RWPE1 (cell line): ENCODE results near the gene DDX47.
A peak's percentile ranks its signal among the peaks of the same experiment; 100 is the strongest.
"Not testable (repeated sequence)": the region's sequence is repeated elsewhere in the genome, so short reads cannot be mapped to it uniquely, and the experiment has no call there.

Experiments
- CTCF ChIA-PET: fragments of 350-600 bp; sonication (Branson Sonifier 250); formaldehyde crosslinking; extraction: SDS; loops from one replicate; lab custom pipeline; 2021; lab: Yijun Ruan, JAX
- POLR2A ChIA-PET: fragments of 400-600 bp; formaldehyde crosslinking; extraction: SDS; loops from one replicate; lab custom pipeline; 2020; ENCODE audit warnings: antibody characterized with exemption; ENCODE audit not compliant: low non-redundant PET; lab: Yijun Ruan, JAX
- DNase-seq: peaks from one replicate; pipeline ENCODE4 v3.0.0; 2012; ENCODE audit warnings: low spot score
- H3K27ac ChIP-seq: fragments of 450-650 bp; 2 replicates; pipeline ENCODE4 v1.5.1; 2017
- TF ChIP-seq, protein P1 (sequence below): fragments of 450-650 bp; conservative IDR thresholded peaks from 2 replicates; pipeline ENCODE4 v1.5.1; 2017; ENCODE audit warnings: low read depth, mild to moderate bottlenecking

DDX47 gene

DNA sequence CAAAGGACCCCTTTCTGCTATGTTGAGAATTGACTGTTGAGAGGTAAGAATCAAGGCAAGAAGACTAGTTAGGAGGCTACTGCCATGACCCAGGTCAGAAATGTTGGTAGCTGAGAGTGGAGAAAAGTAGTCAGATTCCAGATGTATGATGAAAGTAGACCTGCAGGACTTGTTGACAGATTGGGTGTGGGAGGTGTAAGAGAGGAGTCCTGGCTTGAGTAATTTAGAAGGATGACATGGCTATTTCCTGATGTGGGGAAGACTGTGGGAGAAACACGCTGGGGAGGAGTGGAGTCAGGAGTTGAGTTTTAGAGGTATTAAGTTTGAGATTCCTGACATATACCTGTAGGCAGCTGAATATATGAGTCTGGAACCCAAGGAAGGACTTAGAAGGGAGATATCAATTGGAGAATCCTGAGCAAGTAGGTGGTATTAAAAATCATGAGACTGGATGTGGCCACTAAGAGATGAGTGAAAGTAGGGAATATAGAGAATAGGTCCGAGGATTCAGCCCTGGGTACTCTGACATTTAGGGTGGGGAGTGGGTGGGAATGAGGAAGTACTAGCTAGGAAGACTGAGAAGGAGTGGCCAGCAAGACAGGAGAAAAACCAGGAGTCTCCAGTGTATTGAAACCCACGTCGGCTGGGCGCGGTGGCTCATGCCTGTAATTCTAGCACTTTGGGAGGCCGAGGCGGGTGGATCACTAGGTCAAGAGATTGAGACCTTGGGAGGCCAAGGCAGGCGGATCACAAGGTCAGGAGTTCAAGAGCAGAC is 12.6 kb upstream of the DDX47 start:
- peak; percentile 53 for DNase-seq
- H3K27ac ChIP-seq: peak overlapping the region; percentile 42; the same call in 1 of the 2 replicates
- CTCF ChIA-PET: no interaction called here
- POLR2A ChIA-PET: interaction anchor here (0.5 kb wide), 1 partner anchor 20 kb away, joined by 3 read pairs; no protein-coding TSS in a partner anchor
- TF ChIP-seq, protein P1, sequence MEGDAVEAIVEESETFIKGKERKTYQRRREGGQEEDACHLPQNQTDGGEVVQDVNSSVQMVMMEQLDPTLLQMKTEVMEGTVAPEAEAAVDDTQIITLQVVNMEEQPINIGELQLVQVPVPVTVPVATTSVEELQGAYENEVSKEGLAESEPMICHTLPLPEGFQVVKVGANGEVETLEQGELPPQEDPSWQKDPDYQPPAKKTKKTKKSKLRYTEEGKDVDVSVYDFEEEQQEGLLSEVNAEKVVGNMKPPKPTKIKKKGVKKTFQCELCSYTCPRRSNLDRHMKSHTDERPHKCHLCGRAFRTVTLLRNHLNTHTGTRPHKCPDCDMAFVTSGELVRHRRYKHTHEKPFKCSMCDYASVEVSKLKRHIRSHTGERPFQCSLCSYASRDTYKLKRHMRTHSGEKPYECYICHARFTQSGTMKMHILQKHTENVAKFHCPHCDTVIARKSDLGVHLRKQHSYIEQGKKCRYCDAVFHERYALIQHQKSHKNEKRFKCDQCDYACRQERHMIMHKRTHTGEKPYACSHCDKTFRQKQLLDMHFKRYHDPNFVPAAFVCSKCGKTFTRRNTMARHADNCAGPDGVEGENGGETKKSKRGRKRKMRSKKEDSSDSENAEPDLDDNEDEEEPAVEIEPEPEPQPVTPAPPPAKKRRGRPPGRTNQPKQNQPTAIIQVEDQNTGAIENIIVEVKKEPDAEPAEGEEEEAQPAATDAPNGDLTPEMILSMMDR: no peak

DNA sequence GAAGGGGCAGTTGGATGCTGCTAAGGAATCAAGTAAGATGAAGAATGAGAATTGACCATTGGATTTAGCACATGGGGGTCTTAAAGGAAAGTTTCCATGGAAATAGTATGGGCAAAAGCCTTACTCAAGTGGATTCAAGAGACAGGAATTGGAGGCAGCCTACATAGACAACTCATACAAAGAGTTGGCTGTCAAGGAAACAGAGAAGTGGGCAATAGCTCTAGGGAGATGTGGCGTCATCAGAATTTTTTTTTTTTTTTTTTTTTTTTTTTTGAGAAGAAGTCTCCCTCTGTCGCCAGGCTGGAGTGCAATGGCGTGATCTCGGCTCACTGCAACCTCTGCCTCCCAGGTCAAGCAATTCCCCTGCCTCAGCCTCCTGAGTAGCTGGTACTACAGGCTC is 11.5 kb upstream of the DDX47 start:
- H3K27ac ChIP-seq: peak overlapping the region; percentile 94
- CTCF ChIA-PET: interaction anchor here (0.6 kb wide), 1 partner anchor 81 kb away, joined by 3 read pairs; no protein-coding TSS in a partner anchor
- POLR2A ChIA-PET, DNase-seq: not testable (repeated sequence)

DNA sequence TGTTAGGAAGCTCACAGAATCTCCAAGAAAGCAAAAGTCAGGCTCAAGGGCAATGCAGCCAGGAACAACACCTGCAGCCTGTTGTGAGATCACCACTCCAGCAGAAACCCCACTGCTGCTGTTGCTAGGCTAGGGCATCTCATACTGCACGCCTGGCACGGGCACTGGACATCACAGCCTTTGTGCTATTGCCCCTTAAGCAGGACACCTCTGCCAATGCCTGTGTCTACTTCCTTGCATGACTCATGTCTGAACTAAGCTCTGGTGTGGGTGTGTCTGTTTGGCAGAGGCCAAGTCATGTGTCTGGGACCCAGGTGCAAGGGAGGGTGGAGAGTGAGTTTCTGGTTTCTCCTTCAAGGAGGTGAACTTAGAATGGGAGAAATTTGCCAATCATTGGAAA is 10.0 kb upstream of the DDX47 start:
- ChIA-PET CTCF (interaction anchor here (0.5 to 0.7 kb wide), 4 partner anchors 26 to 762 kb away, joined by 5 to 9 read pairs (median 8); no protein-coding TSS in a partner anchor), POLR2A (interaction anchor here (0.6 to 1.3 kb wide), 5 partner anchors 9 to 94 kb away, joined by 3 to 6 read pairs (median 3); partner anchors contain the start of gene GPRC5A)
- DNase-seq: peak; percentile 97
- TF ChIP-seq, protein P1: no peak
- H3K27ac ChIP-seq: peak overlapping the region; percentile 94

DNA sequence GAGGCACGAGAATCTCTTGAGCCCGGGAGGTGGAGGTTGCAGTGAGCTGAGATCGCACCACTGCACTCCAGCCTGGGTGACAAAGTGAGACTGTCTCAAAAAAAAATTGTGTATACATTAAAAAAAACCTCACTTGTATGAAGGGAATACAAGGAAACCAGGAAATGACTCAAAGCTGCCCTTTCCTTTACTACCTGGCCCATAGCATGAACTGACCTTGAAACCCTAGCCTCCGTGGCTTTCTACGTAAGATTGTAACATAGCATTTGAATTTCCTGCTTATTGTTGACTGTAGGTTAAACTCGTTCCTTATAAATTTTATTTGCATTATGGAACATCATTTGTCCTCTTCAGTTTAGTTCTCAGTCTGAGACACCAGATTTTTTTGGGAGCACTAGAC is 9.1 kb upstream of the DDX47 start:
- TF ChIP-seq, protein P1: no peak
- peak overlapping the region; percentile 94 for H3K27ac ChIP-seq
- ChIA-PET CTCF (interaction anchor here (0.6 to 0.7 kb wide), 2 partner anchors 12 to 177 kb away, joined by 3 to 4 read pairs; no protein-coding TSS in a partner anchor), POLR2A (interaction anchor here (0.6 to 1.3 kb wide), 5 partner anchors 31 to 277 kb away, joined by 3 to 6 read pairs (median 4); partner anchors contain the start of gene GPRC5A)
- DNase-seq: peak; percentile 71

DNA sequence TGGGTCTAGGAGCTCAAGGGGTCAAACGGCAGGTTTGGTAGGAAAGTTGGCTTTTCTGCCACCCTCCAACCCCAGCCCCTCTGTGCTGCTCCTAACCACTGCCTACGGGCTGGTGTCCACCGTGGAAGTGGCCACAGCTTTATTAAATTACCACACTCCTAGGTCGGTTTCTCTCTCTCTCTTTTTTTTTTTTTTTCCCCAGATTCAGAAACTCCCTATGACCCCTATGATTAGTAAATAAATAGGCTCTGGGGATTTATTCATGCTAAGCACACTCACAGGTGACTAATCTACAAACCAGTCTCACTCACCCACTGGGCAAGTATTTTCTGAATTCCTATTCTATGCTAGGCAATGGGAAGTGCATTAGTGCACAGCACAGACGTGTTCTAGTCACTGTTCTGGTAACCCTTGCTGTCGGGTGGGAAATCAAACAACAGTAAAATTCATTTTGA is 8.7 kb upstream of the DDX47 start:
- CTCF ChIA-PET: interaction anchor here (0.6 to 0.7 kb wide), 2 partner anchors 11 to 176 kb away, joined by 3 to 4 read pairs; no protein-coding TSS in a partner anchor
- peak; percentile 96 for DNase-seq
- peak overlapping the region; percentile 94 for H3K27ac ChIP-seq
- POLR2A ChIA-PET: interaction anchor here (0.6 to 1.3 kb wide), 4 partner anchors 30 to 276 kb away, joined by 3 to 6 read pairs (median 4); no protein-coding TSS in a partner anchor
- TF ChIP-seq, protein P1: no peak

DNA sequence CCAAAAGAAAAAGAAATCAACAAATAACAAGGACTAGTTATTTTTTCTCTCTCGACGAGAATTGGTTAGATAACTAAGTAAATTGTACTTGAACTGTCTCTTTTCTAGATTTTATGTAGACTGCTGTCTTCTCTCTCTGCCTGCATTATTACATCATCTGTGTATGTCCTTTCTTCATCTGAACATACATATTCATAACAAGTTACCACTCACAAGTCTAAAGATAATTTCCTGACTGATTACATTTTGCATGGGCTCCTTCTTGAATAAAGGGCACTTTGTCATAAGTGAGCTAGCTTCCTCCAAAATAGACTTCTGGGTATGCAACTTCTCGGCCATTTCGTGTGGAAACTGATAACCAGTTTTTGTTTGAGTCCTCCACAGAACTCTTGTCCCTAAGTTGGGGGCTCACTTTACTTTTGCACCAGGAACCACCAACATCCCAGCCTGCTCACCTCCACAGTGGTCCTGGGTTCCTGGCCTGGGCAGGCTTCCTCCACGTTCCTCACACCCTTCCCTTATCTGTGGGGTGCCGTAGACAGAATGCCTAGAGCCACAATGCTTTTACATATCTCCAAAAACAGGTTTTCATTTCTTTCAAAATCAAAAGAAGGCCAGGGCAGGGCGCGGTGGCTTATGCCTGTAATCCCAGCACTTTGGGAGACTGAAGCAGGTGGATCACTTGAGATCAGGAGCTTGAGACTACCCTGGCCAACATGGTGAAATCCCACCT is 6.2 kb upstream of the DDX47 start:
- CTCF ChIA-PET: interaction anchor here (0.6 kb wide), 1 partner anchor 15 kb away, joined by 4 read pairs; no protein-coding TSS in a partner anchor
- H3K27ac ChIP-seq: no peak overlapping the region

DNA sequence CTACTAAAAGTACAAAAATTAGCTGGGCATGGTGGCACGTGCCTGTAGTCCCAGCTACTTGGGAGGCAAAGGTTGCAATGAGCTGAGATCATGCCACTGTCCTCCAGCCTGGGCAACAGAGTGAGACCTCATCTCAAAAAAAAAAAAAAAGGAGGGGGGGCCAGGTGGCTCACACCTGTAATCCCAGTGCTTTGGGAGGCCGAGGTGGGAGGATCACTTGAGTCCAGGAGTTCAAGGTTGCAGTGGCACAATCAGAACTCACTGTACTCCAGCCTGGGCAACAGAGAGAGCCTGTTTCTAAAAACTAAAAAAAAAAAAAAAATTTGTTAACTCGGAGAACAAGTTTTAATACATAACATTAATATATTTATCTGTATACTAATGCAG is 5.6 kb upstream of the DDX47 start:
- CTCF ChIA-PET: interaction anchor here (0.6 kb wide), 1 partner anchor 15 kb away, joined by 4 read pairs; no protein-coding TSS in a partner anchor
- H3K27ac ChIP-seq, POLR2A ChIA-PET, DNase-seq: not testable (repeated sequence)

More for the DNA sequence above, 6.2 kb upstream of the DDX47 start:
- TF ChIP-seq, protein P1: no peak
- no peak for DNase-seq
- POLR2A ChIA-PET: no interaction called here
